Stimulated activated CD4-positive, alpha-beta T cell treated with anti-CD3 and anti-CD28 coated beads, Interleukin-4, amount 100 ng/mL, for 24 hours (primary cell): ENCODE results near the gene TNFRSF12A.
"Not testable (repeated sequence)": the region's sequence is repeated elsewhere in the genome, so short reads cannot be mapped to it uniquely, and the experiment has no call there.

Experiments used
- DNase-seq: peaks from one replicate; pipeline ENCODE4 v3.0.0-alpha.2; 2020

TNFRSF12A gene

DNA sequence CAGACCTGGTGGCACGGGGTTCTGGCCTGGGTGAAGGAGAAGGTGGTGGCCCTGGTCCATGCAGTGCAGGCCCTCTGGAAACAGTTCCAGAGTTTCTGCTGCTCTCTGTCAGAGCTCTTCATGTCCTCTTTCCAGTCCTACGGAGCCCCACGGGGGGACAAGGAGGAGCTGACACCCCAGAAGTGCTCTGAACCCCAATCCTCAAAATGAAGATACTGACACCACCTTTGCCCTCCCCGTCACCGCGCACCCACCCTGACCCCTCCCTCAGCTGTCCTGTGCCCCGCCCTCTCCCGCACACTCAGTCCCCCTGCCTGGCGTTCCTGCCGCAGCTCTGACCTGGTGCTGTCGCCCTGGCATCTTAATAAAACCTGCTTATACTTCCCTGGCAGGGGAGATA, 49.0 kb downstream of the TNFRSF12A start:
- DNase-seq: not testable (repeated sequence)

DNA sequence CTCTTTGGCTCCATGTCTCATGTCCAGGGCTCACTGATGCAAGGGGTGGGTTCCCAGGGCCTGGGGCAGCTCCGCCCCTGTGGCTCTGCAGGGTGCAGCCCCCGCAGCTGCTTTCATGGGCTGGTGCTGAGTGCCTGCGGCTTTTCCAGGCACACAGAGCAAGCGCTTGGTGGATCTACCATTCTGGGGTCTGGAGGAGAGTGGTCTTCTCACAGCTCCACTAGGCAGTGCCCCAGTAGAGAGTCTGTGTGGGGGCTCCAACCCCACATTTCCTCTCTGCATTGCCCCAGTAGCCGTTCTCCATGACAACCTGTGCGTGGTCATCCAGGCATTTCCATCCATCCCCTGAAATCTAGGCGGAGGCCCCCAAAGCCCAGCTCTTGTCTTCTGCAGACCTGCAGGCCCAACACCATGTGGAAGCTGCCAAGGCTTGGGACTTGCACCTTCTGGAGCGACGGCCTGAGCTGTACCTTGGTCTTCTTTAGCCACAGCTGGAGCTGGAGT, 50.5 kb downstream of the TNFRSF12A start:
- DNase-seq: no peak

DNA sequence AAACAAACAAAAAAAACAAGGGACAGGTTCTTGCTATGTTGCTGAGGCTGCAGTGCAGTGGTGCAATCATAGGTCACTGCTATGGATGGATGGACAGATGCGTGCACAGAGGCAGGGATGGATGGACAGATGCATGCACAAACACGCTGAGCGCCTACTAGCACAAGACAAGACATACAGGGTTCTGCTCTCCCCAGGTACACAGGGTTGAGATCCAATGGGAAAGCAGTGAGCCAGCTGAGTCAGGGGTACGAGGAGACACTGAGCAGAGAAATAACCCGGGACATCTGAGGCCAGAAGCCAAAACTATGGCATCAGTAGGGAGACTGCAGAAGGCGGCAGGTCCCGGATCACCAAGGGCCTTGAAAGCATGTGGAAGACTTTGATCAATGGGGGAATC, 51.5 kb downstream of the TNFRSF12A start:
- no peak for DNase-seq
